ENCODE data around the gene ARL6IP4.

DNA sequence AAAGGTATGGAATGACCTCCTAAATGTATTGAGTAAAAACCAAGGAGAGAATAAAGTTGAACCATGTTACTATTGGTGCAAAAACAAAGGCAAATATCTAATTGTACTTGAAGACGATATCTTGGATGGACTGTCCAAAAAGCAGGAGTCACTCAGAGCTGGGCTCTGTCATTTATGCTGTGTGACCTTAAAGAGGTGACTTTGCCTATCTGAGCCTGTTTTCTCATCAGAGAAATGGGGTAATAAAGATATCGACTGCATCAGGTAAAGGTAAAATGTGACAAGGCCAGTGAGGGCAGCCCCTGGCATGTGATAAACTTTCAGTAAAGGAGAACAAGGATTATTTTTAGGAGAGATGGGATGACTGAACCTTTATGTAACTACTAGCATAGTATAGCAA, 12.4 kb upstream of the ARL6IP4 start:
- TF ChIP-seq EZH2 (IDR thresholded peaks at IDR 0.05; ENCODE audit: borderline replicate concordance, low read depth, low read length, poor library complexity, severe bottlenecking) (no peak), CTCF (conservative IDR thresholded peaks at IDR 0.05; ENCODE audit: low read depth, low read length) (no peak)

All from A673 (cell line).